C4-2B (cell line): ENCODE results near the gene ISG20.

Source experiments
- ZFX ChIP-seq: fragments of 450-650 bp; IDR thresholded peaks from 2 replicates; pipeline ENCODE4 v1.6.1; 2017
- TF ChIP-seq, protein P1 (sequence below): fragments of 450-650 bp; conservative IDR thresholded peaks from 2 replicates; pipeline ENCODE4 v1.5.1; 2017; ENCODE audit warnings: mild to moderate bottlenecking

DNA sequence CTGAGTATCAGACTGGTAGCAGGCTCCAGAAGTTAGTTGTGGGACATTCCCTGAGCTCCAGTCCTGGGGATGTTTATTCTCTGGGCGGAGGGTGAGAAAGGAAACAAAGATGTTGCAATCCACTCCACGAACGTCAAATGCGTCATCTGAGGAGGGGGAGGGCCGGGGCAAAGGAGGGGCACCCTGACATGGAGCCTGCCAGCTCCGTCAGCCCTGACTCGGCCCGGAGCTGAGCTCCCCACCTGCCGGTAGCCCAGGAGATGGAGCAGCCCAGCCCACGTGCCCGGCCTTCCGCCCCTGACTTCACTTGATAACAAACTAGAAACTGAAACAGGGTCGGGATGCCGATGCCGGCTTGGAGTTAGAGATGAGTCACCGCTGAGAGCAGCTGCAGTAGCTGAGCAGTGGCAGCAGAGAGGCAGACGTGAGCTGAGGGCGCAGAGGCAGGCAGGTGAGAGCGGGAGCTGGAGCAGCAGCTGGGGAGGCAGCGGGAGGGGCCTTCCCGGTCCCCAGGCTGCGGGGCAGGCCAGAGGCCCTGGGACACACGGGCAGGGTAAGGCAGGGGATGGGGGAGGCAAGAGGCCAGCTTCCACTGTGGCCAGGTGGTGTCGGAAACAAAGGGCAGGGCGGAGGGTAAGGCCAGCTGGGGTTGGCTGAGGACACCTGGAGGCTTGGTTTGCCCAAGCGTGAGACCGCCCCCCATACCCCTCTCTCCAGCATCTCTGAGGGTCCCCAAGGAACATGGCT, at the start of gene ISG20:
- TF ChIP-seq, protein P1, sequence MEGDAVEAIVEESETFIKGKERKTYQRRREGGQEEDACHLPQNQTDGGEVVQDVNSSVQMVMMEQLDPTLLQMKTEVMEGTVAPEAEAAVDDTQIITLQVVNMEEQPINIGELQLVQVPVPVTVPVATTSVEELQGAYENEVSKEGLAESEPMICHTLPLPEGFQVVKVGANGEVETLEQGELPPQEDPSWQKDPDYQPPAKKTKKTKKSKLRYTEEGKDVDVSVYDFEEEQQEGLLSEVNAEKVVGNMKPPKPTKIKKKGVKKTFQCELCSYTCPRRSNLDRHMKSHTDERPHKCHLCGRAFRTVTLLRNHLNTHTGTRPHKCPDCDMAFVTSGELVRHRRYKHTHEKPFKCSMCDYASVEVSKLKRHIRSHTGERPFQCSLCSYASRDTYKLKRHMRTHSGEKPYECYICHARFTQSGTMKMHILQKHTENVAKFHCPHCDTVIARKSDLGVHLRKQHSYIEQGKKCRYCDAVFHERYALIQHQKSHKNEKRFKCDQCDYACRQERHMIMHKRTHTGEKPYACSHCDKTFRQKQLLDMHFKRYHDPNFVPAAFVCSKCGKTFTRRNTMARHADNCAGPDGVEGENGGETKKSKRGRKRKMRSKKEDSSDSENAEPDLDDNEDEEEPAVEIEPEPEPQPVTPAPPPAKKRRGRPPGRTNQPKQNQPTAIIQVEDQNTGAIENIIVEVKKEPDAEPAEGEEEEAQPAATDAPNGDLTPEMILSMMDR: no peak; the same call in 1 of the 2 replicates
- peak; percentile 40; the same call in 1 of the 2 replicates for TF ChIP-seq ZFX
